ENCODE measurements around the gene UGT1A8.

DNA sequence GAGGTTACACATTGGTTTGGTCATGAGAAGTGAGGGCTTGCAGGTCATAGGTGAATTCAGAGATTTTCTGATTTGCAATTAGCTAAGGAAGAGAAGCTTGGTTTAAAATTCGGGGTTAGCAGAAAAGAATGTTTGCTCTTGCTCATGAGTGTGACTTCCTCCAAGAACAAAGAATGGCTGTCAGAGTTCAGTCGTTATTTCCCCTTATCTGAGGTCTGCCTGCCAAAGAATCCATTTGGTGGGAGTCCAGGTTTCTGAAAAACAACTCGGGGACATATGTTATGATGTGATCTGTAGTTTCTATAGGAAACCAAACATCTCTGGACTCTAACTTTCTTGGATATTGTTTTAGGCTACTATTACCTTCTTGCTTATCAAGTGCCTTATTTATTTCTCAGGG lies 72.1 kb downstream of the UGT1A8 start:
- no peak for TF ChIP-seq POLR2A (IDR thresholded peaks at IDR 0.05; ENCODE audit: low read length)
- no peak for TF ChIP-seq GATA1 (IDR thresholded peaks at IDR 0.05; ENCODE audit: low read depth, low read length)

Data from erythroblast (primary cell).